Left lung (tissue), 10 donors: Measurements from ENCODE around the gene USP40. TPM values are rescaled to one million over a fixed set of nuclear protein-coding genes. Genes with fewer than 3 reads are reported as not detected.

Source experiments
- ATAC-seq: fragments of 200-7000 bp; cut with Tn5 transposase; one replicate; pipeline ENCODE4 v1.9.1; 2020; ENCODE audit warnings: moderate library complexity
- DNase-seq, 4 donors: peaks; one replicate each; pipeline ENCODE4 v3.0.0-alpha.2; 2013 to 2020
- H3K27ac ChIP-seq, 2 donors: fragments of 200-600 bp; sonication (generic) in 1 of 2; one replicate each; pipeline versions ENCODE4 v1.5.0 to v1.8.0; 2020 to 2021
- H3K27me3 ChIP-seq, 2 donors: fragments of 200-600 bp; sonication (generic) in 1 of 2; one replicate each; pipeline versions ENCODE4 v1.5.0 to v1.8.0; 2020 to 2021
- H3K36me3 ChIP-seq, 2 donors: fragments of 200-600 bp; sonication (generic) in 1 of 2; one replicate each; pipeline versions ENCODE4 v1.5.0 to v1.8.0; 2020 to 2021
- H3K4me1 ChIP-seq, 2 donors: fragments of 200-600 bp; one replicate each; pipeline ENCODE4 v1.8.0; 2021
- H3K4me3 ChIP-seq, 2 donors: fragments of 200-600 bp; sonication (generic) in 1 of 2; one replicate each; pipeline versions ENCODE4 v1.5.0 to v1.8.0; 2020 to 2021; ENCODE audit warnings: mild to moderate bottlenecking in 1 of 2
- H3K9me3 ChIP-seq, 2 donors: fragments of 200-600 bp; sonication (generic) in 1 of 2; one replicate each; pipeline versions ENCODE4 v1.5.0 to v1.8.0; 2020 to 2021
- CTCF ChIP-seq, 2 donors: fragments of 200-600 bp; sonication (generic) in 1 of 2; IDR thresholded peaks; one replicate each; pipeline versions ENCODE4 v1.5.0 to v1.8.0; 2021; ENCODE audit warnings: antibody characterized with exemption in 2 of 2
- intact Hi-C, 2 donors: fragments of 100-400 bp; cut with DNase I; formaldehyde crosslinking; loops; one replicate each; pipeline versions ENCODE4 v1.11.2 to v1.14.2; 2022
- polyA plus RNA-seq, 6 donors: library from polyadenylated mRNA; unstranded; fragments of 120-200 nt; gene quantifications; one replicate each; pipeline ENCODE4 v1.2.1, GENCODE V29; 2013; ENCODE audit not compliant: insufficient read length in 6 of 6
- total RNA-seq, 2 donors: library from RNA; stranded (reverse); fragmentation: NEBNext Ultra II Directional; extraction: Animal tissue kit (Norgen Biotek cat#: 25700); gene quantifications; one replicate each; pipeline ENCODE4 v1.2.1, GENCODE V29; 2021
- donor health status: DM: no; HTN: yes; CAD: no.
- donor health status: DM: no; HTN: no; CAD: no.

The USP40 gene
- total and polyA plus RNA-seq, 8 donors: 40.0 to 60.5 (median 46.0) TPM

DNA sequence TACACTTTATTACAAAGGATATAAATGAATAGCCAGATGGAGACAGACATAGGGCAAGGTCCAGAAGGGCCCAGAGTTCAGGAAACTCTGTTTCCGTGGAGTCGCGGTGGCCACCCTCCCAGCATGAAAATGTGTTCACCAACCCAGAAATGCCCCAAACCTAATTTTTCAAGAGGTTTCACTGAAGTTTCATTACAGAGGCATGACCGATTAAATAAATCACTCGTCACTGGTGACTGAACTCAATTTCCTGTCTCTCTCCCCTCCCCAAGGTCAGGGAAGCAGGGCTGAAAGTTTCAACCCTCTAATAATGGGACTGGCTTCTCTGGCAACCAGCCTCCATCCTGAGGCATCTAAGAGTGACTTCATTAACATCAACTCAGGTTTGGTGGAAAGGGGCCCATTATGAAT is 22.4 kb downstream of the USP40 start:
- Histone ChIP-seq H3K9me3 (no peaks in the 10 kb centered on the region), H3K4me1 (no peaks in the 10 kb centered on the region), H3K36me3 (peaks cover 0 to 43% of the 10 kb centered on the region in 2 donors), H3K4me3 (no peak overlapping the region), H3K27me3 (no peaks in the 10 kb centered on the region), H3K27ac (no peak overlapping the region)
- TF ChIP-seq CTCF (IDR thresholded peaks at IDR 0.05): no peak
- intact Hi-C loops: no loop called here
- DNase-seq (peak in 1 of 4 donors; percentile 3), ATAC-seq (no peak)

DNA sequence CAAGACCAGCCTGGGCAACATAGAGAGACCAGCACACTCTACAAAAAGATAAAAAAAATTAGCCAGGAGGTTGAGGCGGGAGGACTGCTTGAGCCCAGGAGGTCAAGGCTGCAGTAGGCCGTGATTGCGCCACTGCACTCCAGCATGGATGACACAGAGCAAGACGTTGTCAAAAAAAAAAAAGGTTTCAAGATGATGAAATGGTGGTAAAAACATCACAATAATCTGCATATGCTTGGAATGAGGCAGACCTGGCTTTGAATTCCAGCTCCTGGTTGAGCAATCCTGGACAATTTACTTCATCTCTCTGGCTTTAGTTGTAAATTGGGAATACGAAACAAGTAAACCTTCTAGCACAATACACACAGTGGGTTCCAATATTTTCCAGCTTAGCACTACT is 24.1 kb downstream of the USP40 start:
- DNase-seq (no peak), ATAC-seq (no peak)
- TF ChIP-seq CTCF (IDR thresholded peaks at IDR 0.05): no peak
- no peak overlapping the region for H3K4me3 ChIP-seq
- no peaks in the 10 kb centered on the region for H3K27me3 ChIP-seq
- peaks cover 0 to 31% of the 10 kb centered on the region in 2 donors for H3K36me3 ChIP-seq
- H3K9me3 ChIP-seq: no peaks in the 10 kb centered on the region
- no peak overlapping the region for H3K27ac ChIP-seq
- intact Hi-C loops: no loop called here
- H3K4me1 ChIP-seq: no peaks in the 10 kb centered on the region

DNA sequence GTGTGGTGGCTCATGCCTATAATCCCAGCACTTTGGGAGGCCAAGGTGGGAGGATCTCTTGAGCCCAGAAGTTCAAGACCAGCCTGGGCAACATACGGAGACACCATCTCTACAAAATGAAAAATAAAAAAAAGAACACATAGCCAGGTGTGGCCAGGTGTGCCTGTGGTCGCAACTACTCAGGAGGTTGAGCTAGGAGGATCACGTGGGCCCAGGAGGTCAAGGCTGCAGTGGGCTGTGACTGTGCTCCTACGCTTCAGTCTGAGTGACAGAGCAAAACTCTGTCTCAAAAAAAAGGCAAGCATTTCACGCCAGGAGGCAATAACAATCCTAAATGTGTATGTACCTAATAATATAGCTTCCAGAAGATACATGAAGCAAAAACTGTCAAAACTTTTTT is 27.8 kb downstream of the USP40 start:
- Histone ChIP-seq H3K4me3 (no peak overlapping the region), H3K9me3 (no peaks in the 10 kb centered on the region), H3K4me1 (no peaks in the 10 kb centered on the region), H3K36me3 (peaks cover 0 to 5% of the 10 kb centered on the region in 2 donors), H3K27me3 (no peaks in the 10 kb centered on the region), H3K27ac (no peak overlapping the region)
- intact Hi-C loops: no loop called here
- no peak for TF ChIP-seq CTCF (IDR thresholded peaks at IDR 0.05)
- DNase-seq (no peak), ATAC-seq (no peak)

DNA sequence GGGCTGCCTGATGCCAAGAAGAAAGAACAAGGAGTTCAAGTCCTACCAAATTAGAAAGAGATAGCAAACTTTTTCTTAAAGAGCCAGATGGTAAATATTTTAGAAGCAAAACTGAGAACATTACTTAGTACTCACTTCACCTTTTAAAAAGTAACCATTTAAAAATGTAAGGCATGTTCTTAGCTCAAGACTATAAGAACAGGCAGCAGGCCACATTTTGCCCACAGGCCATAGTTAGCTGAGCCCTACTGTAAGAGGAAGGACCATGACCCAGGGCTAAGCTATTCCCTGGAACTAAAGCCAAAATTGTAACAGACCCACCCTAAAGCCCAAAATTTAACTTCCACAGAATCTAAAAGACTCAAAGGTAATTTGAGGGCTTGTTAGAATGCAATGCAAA is 31.3 kb downstream of the USP40 start:
- H3K9me3 ChIP-seq: no peaks in the 10 kb centered on the region
- TF ChIP-seq CTCF (IDR thresholded peaks at IDR 0.05): no peak
- peak overlapping the region in 1 of 2 donors; percentile 5 for H3K27ac ChIP-seq
- intact Hi-C loops: no loop called here
- H3K4me1 ChIP-seq: no peaks in the 10 kb centered on the region
- peaks cover 0 to 14% of the 10 kb centered on the region in 2 donors for H3K36me3 ChIP-seq
- ATAC-seq (peak; percentile 59), DNase-seq (no peak)
- H3K4me3 ChIP-seq: no peak overlapping the region
- H3K27me3 ChIP-seq: no peaks in the 10 kb centered on the region

GRCh38 chr2:233532971-233533370 is 33.6 kb downstream of the USP40 start:
- DNase-seq (no peak), ATAC-seq (no peak)
- intact Hi-C loops: no loop called here
- no peaks in the 10 kb centered on the region for H3K4me1 ChIP-seq
- no peak for TF ChIP-seq CTCF (IDR thresholded peaks at IDR 0.05)
- H3K9me3 ChIP-seq: no peaks in the 10 kb centered on the region
- no peaks in the 10 kb centered on the region for H3K27me3 ChIP-seq
- H3K36me3 ChIP-seq: peaks cover 0 to 14% of the 10 kb centered on the region in 2 donors
- no peak overlapping the region for H3K27ac ChIP-seq
- H3K4me3 ChIP-seq: no peak overlapping the region
